GM23248 (cell line): Measurements from ENCODE around the gene TARP.

ENCODE experiments used
- EZH2 ChIP-seq: fragments of 200-600 bp; sonication (generic); IDR thresholded peaks from 2 replicates; pipeline ENCODE4 v1.6.1; 2018; ENCODE audit warnings: antibody characterized with exemption, mild to moderate bottlenecking; ENCODE audit not compliant: insufficient read depth, poor library complexity, severe bottlenecking
- EZH2phosphoT487 ChIP-seq: fragments of 200-600 bp; sonication (generic); IDR thresholded peaks from 2 replicates; pipeline ENCODE4 v1.6.1; 2018; ENCODE audit warnings: antibody characterized with exemption, moderate library complexity, mild to moderate bottlenecking, low read depth; ENCODE audit not compliant: insufficient read depth

GRCh38 chr7:38248069-38248567 lies 25.3 kb downstream of the TARP start:
- no peak for TF ChIP-seq EZH2
- TF ChIP-seq EZH2phosphoT487: no peak
